ENCODE results near the gene CHCT1. TPM values are rescaled to one million over a fixed set of nuclear protein-coding genes. Genes with fewer than 3 reads are reported as not detected.
A peak's percentile ranks its signal among the peaks of the same experiment; 100 is the strongest.
"Not testable (repeated sequence)": the region's sequence is repeated elsewhere in the genome, so short reads cannot be mapped to it uniquely, and the experiment has no call there.

Gene CHCT1
- total RNA-seq (2012; rRNA removed) = not detected in 2 replicates

- Histone ChIP-seq H3K27me3 (ENCODE audit: control insufficient read depth, insufficient read depth, low read length) (peaks cover 6% of the 10 kb centered on the region), H3K4me2 (ENCODE audit: low read length) (peak within 1 kb of the TSS; percentile 97), H3K9ac (ENCODE audit: low read depth, low read length) (peak within 1 kb of the TSS; percentile 76), H3K4me1 (ENCODE audit: control insufficient read depth, insufficient read depth, low read length) (peaks cover 6% of the 10 kb centered on the region), H3K4me3 (ENCODE audit: low read length) (peak within 1 kb of the TSS; percentile 73), H3K9me3 (replicated peaks; ENCODE audit: low read length) (no peaks in the 10 kb centered on the region), H3K36me3 (ENCODE audit: insufficient read depth, low read length) (no peaks in the 10 kb centered on the region)
Measured at GRCh38 chr17:60422162-60422665, at the start of gene CHCT1. CHCT1 (plus strand) TSS chr17:60422489; CDS start chr17:60422593, 104 bp downstream.

GRCh38 chr17:60372790-60373483 lies 49.4 kb upstream of the CHCT1 start:
- H3K27me3 ChIP-seq (ENCODE audit: control insufficient read depth, insufficient read depth, low read length) = no peaks in the 10 kb centered on the region
- peaks cover 8% of the 10 kb centered on the region for H3K4me1 ChIP-seq (ENCODE audit: control insufficient read depth, insufficient read depth, low read length)
- no peak overlapping the region for H3K9ac ChIP-seq (ENCODE audit: low read depth, low read length)
- no peaks in the 10 kb centered on the region for H3K9me3 ChIP-seq (replicated peaks; ENCODE audit: low read length)
- no peak overlapping the region for H3K4me3 ChIP-seq (ENCODE audit: low read length)
- H3K36me3 ChIP-seq (ENCODE audit: insufficient read depth, low read length) = peaks cover 9% of the 10 kb centered on the region
- H3K4me2 ChIP-seq (ENCODE audit: low read length) = peak overlapping the region; percentile 58

- H3K4me3 ChIP-seq (ENCODE audit: low read length); H3K4me2 ChIP-seq (ENCODE audit: low read length); H3K4me1 ChIP-seq (ENCODE audit: control insufficient read depth, insufficient read depth, low read length); H3K9ac ChIP-seq (ENCODE audit: low read depth, low read length); H3K9me3 ChIP-seq (replicated peaks; ENCODE audit: low read length); H3K27me3 ChIP-seq (ENCODE audit: control insufficient read depth, insufficient read depth, low read length); H3K36me3 ChIP-seq (ENCODE audit: insufficient read depth, low read length): not testable (repeated sequence)
Measured at GRCh38 chr17:60378187-60378586, 44.1 kb upstream of the CHCT1 start.

GRCh38 chr17:60379461-60379860 lies 42.8 kb upstream of the CHCT1 start:
- peaks cover 10% of the 10 kb centered on the region for H3K4me1 ChIP-seq (ENCODE audit: control insufficient read depth, insufficient read depth, low read length)
- H3K4me3 ChIP-seq (ENCODE audit: low read length); H3K9ac ChIP-seq (ENCODE audit: low read depth, low read length); H3K4me2 ChIP-seq (ENCODE audit: low read length); H3K27me3 ChIP-seq (ENCODE audit: control insufficient read depth, insufficient read depth, low read length); H3K36me3 ChIP-seq (ENCODE audit: insufficient read depth, low read length); H3K9me3 ChIP-seq (replicated peaks; ENCODE audit: low read length): not testable (repeated sequence)

GRCh38 chr17:60381958-60382357 lies 40.3 kb upstream of the CHCT1 start:
- Histone ChIP-seq H3K4me1 (ENCODE audit: control insufficient read depth, insufficient read depth, low read length) (peaks cover 21% of the 10 kb centered on the region), H3K4me3 (ENCODE audit: low read length) (no peak overlapping the region), H3K9ac (ENCODE audit: low read depth, low read length) (no peak overlapping the region), H3K4me2 (ENCODE audit: low read length) (no peak overlapping the region), H3K36me3 (ENCODE audit: insufficient read depth, low read length) (no peaks in the 10 kb centered on the region), H3K27me3 (ENCODE audit: control insufficient read depth, insufficient read depth, low read length) (no peaks in the 10 kb centered on the region), H3K9me3 (replicated peaks; ENCODE audit: low read length) (no peaks in the 10 kb centered on the region)

GRCh38 chr17:60383379-60383778 lies 38.9 kb upstream of the CHCT1 start:
- H3K9me3 ChIP-seq (replicated peaks; ENCODE audit: low read length) = no peaks in the 10 kb centered on the region
- no peak overlapping the region for H3K4me2 ChIP-seq (ENCODE audit: low read length)
- peaks cover 21% of the 10 kb centered on the region for H3K4me1 ChIP-seq (ENCODE audit: control insufficient read depth, insufficient read depth, low read length)
- H3K27me3 ChIP-seq (ENCODE audit: control insufficient read depth, insufficient read depth, low read length) = no peaks in the 10 kb centered on the region
- no peak overlapping the region for H3K4me3 ChIP-seq (ENCODE audit: low read length)
- no peaks in the 10 kb centered on the region for H3K36me3 ChIP-seq (ENCODE audit: insufficient read depth, low read length)
- no peak overlapping the region for H3K9ac ChIP-seq (ENCODE audit: low read depth, low read length)

- H3K4me1 ChIP-seq (ENCODE audit: control insufficient read depth, insufficient read depth, low read length) = peaks cover 21% of the 10 kb centered on the region
- H3K9ac ChIP-seq (ENCODE audit: low read depth, low read length); H3K4me2 ChIP-seq (ENCODE audit: low read length); H3K27me3 ChIP-seq (ENCODE audit: control insufficient read depth, insufficient read depth, low read length); H3K9me3 ChIP-seq (replicated peaks; ENCODE audit: low read length); H3K36me3 ChIP-seq (ENCODE audit: insufficient read depth, low read length); H3K4me3 ChIP-seq (ENCODE audit: low read length): not testable (repeated sequence)
Measured at GRCh38 chr17:60384921-60385320, 37.4 kb upstream of the CHCT1 start.

- H3K4me3 ChIP-seq (ENCODE audit: low read length) = no peak overlapping the region
Measured at GRCh38 chr17:60386147-60387058, 35.9 kb upstream of the CHCT1 start.

DNA sequence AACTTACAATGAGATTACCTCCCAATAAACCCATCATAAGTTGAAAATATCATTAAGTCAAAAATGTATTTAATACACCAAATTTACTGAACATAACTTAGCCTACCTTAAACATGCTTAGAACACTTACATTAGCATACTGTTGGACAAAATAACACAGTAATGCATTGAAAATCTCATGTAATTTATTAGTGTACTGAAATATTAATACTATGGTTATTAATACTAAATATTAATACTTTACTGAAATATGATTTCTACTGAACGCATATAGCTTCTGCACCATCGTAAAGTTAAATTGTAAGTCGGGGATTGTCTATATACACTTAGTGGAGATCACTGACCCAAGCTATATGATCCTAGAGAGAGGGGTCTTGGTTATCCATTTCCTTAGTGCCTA lies 34.6 kb upstream of the CHCT1 start:
- Histone ChIP-seq H3K9me3 (replicated peaks; ENCODE audit: low read length) (no peaks in the 10 kb centered on the region), H3K4me1 (ENCODE audit: control insufficient read depth, insufficient read depth, low read length) (peaks cover 21% of the 10 kb centered on the region), H3K36me3 (ENCODE audit: insufficient read depth, low read length) (no peaks in the 10 kb centered on the region), H3K4me3 (ENCODE audit: low read length) (no peak overlapping the region), H3K4me2 (ENCODE audit: low read length) (no peak overlapping the region), H3K9ac (ENCODE audit: low read depth, low read length) (no peak overlapping the region), H3K27me3 (ENCODE audit: control insufficient read depth, insufficient read depth, low read length) (no peaks in the 10 kb centered on the region)

More at GRCh38 chr17:60386147-60387058, 35.9 kb upstream of the CHCT1 start:
- Histone ChIP-seq H3K9ac (ENCODE audit: low read depth, low read length) (no peak overlapping the region), H3K9me3 (replicated peaks; ENCODE audit: low read length) (no peaks in the 10 kb centered on the region), H3K36me3 (ENCODE audit: insufficient read depth, low read length) (no peaks in the 10 kb centered on the region), H3K27me3 (ENCODE audit: control insufficient read depth, insufficient read depth, low read length) (no peaks in the 10 kb centered on the region), H3K4me1 (ENCODE audit: control insufficient read depth, insufficient read depth, low read length) (peaks cover 21% of the 10 kb centered on the region), H3K4me2 (ENCODE audit: low read length) (peak overlapping the region; percentile 30)

- H3K9ac ChIP-seq (ENCODE audit: low read depth, low read length) = no peak overlapping the region
- peak overlapping the region; percentile 35 for H3K4me2 ChIP-seq (ENCODE audit: low read length)
- H3K4me3 ChIP-seq (ENCODE audit: low read length) = no peak overlapping the region
- H3K27me3 ChIP-seq (ENCODE audit: control insufficient read depth, insufficient read depth, low read length) = no peaks in the 10 kb centered on the region
- peaks cover 24% of the 10 kb centered on the region for H3K4me1 ChIP-seq (ENCODE audit: control insufficient read depth, insufficient read depth, low read length)
- no peaks in the 10 kb centered on the region for H3K36me3 ChIP-seq (ENCODE audit: insufficient read depth, low read length)
- no peaks in the 10 kb centered on the region for H3K9me3 ChIP-seq (replicated peaks; ENCODE audit: low read length)
Measured at GRCh38 chr17:60388742-60389141, 33.5 kb upstream of the CHCT1 start.

DNA sequence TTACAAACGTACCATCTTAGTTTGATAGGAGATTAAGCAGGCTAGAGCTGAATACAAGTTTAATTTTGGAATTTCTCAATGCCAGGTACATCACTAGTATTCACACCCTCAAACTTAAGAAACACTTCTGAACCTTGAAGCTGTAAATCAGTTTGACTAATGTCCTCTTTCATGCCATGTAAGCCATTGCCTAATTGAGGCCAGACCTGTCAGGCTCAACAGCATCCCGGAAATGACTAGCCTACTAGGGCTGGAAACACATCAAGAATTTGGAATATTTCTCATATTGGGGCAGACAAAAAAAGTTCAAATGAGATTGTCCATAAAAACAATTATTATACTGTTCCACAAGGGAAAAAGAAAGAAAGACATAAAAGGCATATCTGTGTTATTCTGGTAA lies 32.1 kb upstream of the CHCT1 start:
- Histone ChIP-seq H3K4me2 (ENCODE audit: low read length) (peak overlapping the region; percentile 84), H3K36me3 (ENCODE audit: insufficient read depth, low read length) (no peaks in the 10 kb centered on the region), H3K4me1 (ENCODE audit: control insufficient read depth, insufficient read depth, low read length) (peaks cover 17% of the 10 kb centered on the region), H3K27me3 (ENCODE audit: control insufficient read depth, insufficient read depth, low read length) (no peaks in the 10 kb centered on the region), H3K9ac (ENCODE audit: low read depth, low read length) (peak overlapping the region; percentile 92), H3K9me3 (replicated peaks; ENCODE audit: low read length) (no peaks in the 10 kb centered on the region), H3K4me3 (ENCODE audit: low read length) (peak overlapping the region; percentile 77)
